ENCODE measurements around the gene TMEM89.

TMEM89 gene

DNA sequence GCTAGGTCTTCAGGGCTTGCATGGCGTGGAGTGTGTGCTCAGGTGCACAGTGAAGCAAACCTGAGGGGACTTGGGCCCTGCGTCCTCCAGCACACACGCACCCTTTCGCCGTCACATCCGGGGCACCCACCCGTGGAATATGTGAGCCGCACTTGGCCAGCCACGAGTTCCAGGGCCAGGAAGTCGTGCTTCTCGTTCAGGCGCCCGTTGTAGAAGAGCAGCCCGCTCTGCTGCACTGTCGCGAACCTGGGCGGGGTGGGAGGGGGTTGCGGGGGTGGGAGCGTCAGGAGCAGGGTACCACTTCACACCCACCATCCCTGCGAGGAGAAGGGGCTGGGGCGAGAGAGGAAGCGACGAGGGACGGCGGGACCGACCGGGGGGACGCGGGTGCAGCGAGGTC lies 34.0 kb upstream of the TMEM89 start (continued):
- TF ChIP-seq ZNF518A (tag by site-specific recombination; conservative IDR thresholded peaks at IDR 0.05; ENCODE audit: low read depth) (no peak), ZSCAN30 (tag by site-specific recombination; IDR thresholded peaks at IDR 0.05) (no peak), GLIS1 (tag by site-specific recombination; IDR thresholded peaks at IDR 0.05) (no peak), GFI1B (tag by site-specific recombination; IDR thresholded peaks at IDR 0.05) (no peak), FEZF1 (tag by site-specific recombination; IDR thresholded peaks at IDR 0.05) (no peak), KLF1 (tag by site-specific recombination; IDR thresholded peaks at IDR 0.05) (no peak), ZNF560 (tag by site-specific recombination; IDR thresholded peaks at IDR 0.05; ENCODE audit: borderline replicate concordance) (no peak), ZNF677 (tag by site-specific recombination; IDR thresholded peaks at IDR 0.05) (no peak), ZNF211 (tag by site-specific recombination; IDR thresholded peaks at IDR 0.05; ENCODE audit: low read depth) (no peak)

GRCh38 chr3:48655063-48655462 lies 33.5 kb upstream of the TMEM89 start:
- Histone ChIP-seq H3K9me3 (ENCODE audit: control insufficient read depth, insufficient read depth, low read depth, low read length) (no peaks in the 10 kb centered on the region), H3K4me3 (ENCODE audit: low read depth, low read length) (no peak overlapping the region), H3K36me3 (ENCODE audit: control insufficient read depth in 2 of 2, insufficient read depth in 1 of 2, low read length in 2 of 2) (no peaks in the 10 kb centered on the region), H3K27ac (ENCODE audit: extremely low read depth, low read depth, low read length) (no peak overlapping the region), H3K4me1 (ENCODE audit: control insufficient read depth, insufficient read depth, low read length) (no peaks in the 10 kb centered on the region)
- POLR2A ChIA-PET: no interaction called here
- no peak for TF ChIP-seq ZNF2 (tag by site-specific recombination; IDR thresholded peaks at IDR 0.05)
- CTCF ChIA-PET: interaction anchor here (0.6 kb wide), 1 partner anchor 17 kb away, joined by 3 read pairs; no protein-coding TSS in a partner anchor

GRCh38 chr3:48652923-48653715 lies 31.6 kb upstream of the TMEM89 start:
- POLR2A ChIA-PET: no interaction called here
- H3K4me1 ChIP-seq (ENCODE audit: control insufficient read depth, insufficient read depth, low read length): no peaks in the 10 kb centered on the region
- H3K36me3 ChIP-seq (ENCODE audit: control insufficient read depth in 2 of 2, insufficient read depth in 1 of 2, low read length in 2 of 2): no peaks in the 10 kb centered on the region
- no peak overlapping the region for H3K27ac ChIP-seq (ENCODE audit: extremely low read depth, low read depth, low read length)
- H3K9me3 ChIP-seq (ENCODE audit: control insufficient read depth, insufficient read depth, low read depth, low read length): no peaks in the 10 kb centered on the region
- TF ChIP-seq ZNF677 (tag by site-specific recombination; IDR thresholded peaks at IDR 0.05): no peak
- 0 out of 2 replicates have a peak, but pooled peaks have one; percentile 27 for TF ChIP-seq BCL11A (tag by site-specific recombination; IDR thresholded peaks at IDR 0.05; ENCODE audit: low read depth)
- TF ChIP-seq ZNF169 (tag by site-specific recombination; IDR thresholded peaks at IDR 0.05): no peak
- TF ChIP-seq, protein P1, sequence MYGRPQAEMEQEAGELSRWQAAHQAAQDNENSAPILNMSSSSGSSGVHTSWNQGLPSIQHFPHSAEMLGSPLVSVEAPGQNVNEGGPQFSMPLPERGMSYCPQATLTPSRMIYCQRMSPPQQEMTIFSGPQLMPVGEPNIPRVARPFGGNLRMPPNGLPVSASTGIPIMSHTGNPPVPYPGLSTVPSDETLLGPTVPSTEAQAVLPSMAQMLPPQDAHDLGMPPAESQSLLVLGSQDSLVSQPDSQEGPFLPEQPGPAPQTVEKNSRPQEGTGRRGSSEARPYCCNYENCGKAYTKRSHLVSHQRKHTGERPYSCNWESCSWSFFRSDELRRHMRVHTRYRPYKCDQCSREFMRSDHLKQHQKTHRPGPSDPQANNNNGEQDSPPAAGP (tag by site-specific recombination; IDR thresholded peaks at IDR 0.05): no peak
- CTCF ChIA-PET: interaction anchor here (1.9 kb wide), 1 partner anchor 17 kb away, joined by 6 read pairs; the partner anchor contains the start of gene SLC26A6
- H3K4me3 ChIP-seq (ENCODE audit: low read depth, low read length): no peak overlapping the region

- CTCF ChIA-PET: interaction anchor here (0.6 kb wide), 1 partner anchor 146 kb away, joined by 3 read pairs; no protein-coding TSS in a partner anchor
- Histone ChIP-seq H3K36me3 (ENCODE audit: control insufficient read depth in 2 of 2, insufficient read depth in 1 of 2, low read length in 2 of 2) (no peaks in the 10 kb centered on the region), H3K4me1 (ENCODE audit: control insufficient read depth, insufficient read depth, low read length) (no peaks in the 10 kb centered on the region), H3K4me3 (ENCODE audit: low read depth, low read length) (no peak overlapping the region), H3K9me3 (ENCODE audit: control insufficient read depth, insufficient read depth, low read depth, low read length) (no peaks in the 10 kb centered on the region), H3K27ac (ENCODE audit: extremely low read depth, low read depth, low read length) (no peak overlapping the region)
- POLR2A ChIA-PET: interaction anchor here (0.9 kb wide), 1 partner anchor 16 kb away, joined by 3 read pairs; the partner anchor contains the start of gene SLC26A6
- TF ChIP-seq ZNF830 (tag by site-specific recombination; IDR thresholded peaks at IDR 0.05; ENCODE audit: low read depth) (no peak), MEIS1 (CRISPR knock-in tag; IDR thresholded peaks at IDR 0.05; ENCODE audit: borderline replicate concordance) (no peak), SP7 (tag by site-specific recombination; IDR thresholded peaks at IDR 0.05) (no peak), ZNF175 (tag by site-specific recombination; IDR thresholded peaks at IDR 0.05) (no peak), ZNF624 (tag by site-specific recombination; IDR thresholded peaks at IDR 0.05) (no peak), ZNF501 (tag by site-specific recombination; IDR thresholded peaks at IDR 0.05) (no peak), ZNF239 (tag by site-specific recombination; IDR thresholded peaks at IDR 0.05) (no peak), ZNF311 (tag by site-specific recombination; IDR thresholded peaks at IDR 0.05; ENCODE audit: borderline replicate concordance) (no peak)
- TF ChIP-seq, protein P2, sequence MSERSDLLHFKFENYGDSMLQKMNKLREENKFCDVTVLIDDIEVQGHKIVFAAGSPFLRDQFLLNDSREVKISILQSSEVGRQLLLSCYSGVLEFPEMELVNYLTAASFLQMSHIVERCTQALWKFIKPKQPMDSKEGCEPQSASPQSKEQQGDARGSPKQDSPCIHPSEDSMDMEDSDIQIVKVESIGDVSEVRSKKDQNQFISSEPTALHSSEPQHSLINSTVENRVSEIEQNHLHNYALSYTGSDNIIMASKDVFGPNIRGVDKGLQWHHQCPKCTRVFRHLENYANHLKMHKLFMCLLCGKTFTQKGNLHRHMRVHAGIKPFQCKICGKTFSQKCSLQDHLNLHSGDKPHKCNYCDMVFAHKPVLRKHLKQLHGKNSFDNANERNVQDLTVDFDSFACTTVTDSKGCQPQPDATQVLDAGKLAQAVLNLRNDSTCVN (tag by site-specific recombination; optimal IDR thresholded peaks at IDR 0.05): no peak
Measured at GRCh38 chr3:48651771-48652170, 30.2 kb upstream of the TMEM89 start.

Data from HEK293 (cell line).